ENCODE data around the gene WDR27.

- TF ChIP-seq ZNF70 (CRISPR knock-in tag; IDR thresholded peaks at IDR 0.05) (no peak), GLIS3 (CRISPR knock-in tag; IDR thresholded peaks at IDR 0.05) (no peak), BACH2 (CRISPR knock-in tag; IDR thresholded peaks at IDR 0.05; ENCODE audit: borderline replicate concordance) (no peak), POU6F1 (CRISPR knock-in tag; IDR thresholded peaks at IDR 0.05; ENCODE audit: borderline replicate concordance, low read depth) (no peak)
Observed at GRCh38 chr6:169557887-169558286, 143.9 kb downstream of the WDR27 start.
